NCI-H2171 (cell line): ENCODE data around the gene CUZD1.
A peak's percentile ranks its signal among the peaks of the same experiment; 100 is the strongest.
"Not testable (repeated sequence)": the region's sequence is repeated elsewhere in the genome, so short reads cannot be mapped to it uniquely, and the experiment has no call there.

Experiments used
- DNase-seq: peaks from one replicate; lab custom pipeline; 2025; lab: John Stamatoyannopoulos, UW

The CUZD1 gene

GRCh38 chr10:122845783-122846332 is at the start of gene CUZD1:
Gene CUZD1 (minus strand): TSS chr10:122845857. CDS start chr10:122845843, 14 bp downstream.
- DNase-seq = no peak

- DNase-seq = no peak
These were observed 48.7 kb upstream of the CUZD1 start for GRCh38 chr10:122894261-122894944.

GRCh38 chr10:122884166-122884565 is 38.5 kb upstream of the CUZD1 start:
- DNase-seq = no peak

GRCh38 chr10:122882766-122883165 is 37.1 kb upstream of the CUZD1 start:
- no peak for DNase-seq

- peak; percentile 88 for DNase-seq
These were observed 33.9 kb upstream of the CUZD1 start, which contains the start of gene FAM24B for GRCh38 chr10:122879339-122880273. Gene FAM24B (minus strand): TSS chr10:122879581. CDS start chr10:122850515, 29,066 bp downstream.

GRCh38 chr10:122878799-122879338 is 33.2 kb upstream of the CUZD1 start:
- DNase-seq = no peak

- DNase-seq = no peak
These were observed 31.6 kb upstream of the CUZD1 start for GRCh38 chr10:122877264-122877663.

- no peak for DNase-seq
These were observed 30.8 kb upstream of the CUZD1 start for GRCh38 chr10:122876467-122876855.

GRCh38 chr10:122875843-122876466 is 30.3 kb upstream of the CUZD1 start:
- no peak for DNase-seq

GRCh38 chr10:122871947-122872346 is 26.3 kb upstream of the CUZD1 start:
- not testable (repeated sequence) for DNase-seq

GRCh38 chr10:122868768-122869167 is 23.1 kb upstream of the CUZD1 start:
- DNase-seq = not testable (repeated sequence)

GRCh38 chr10:122866757-122867482 is 21.3 kb upstream of the CUZD1 start:
- not testable (repeated sequence) for DNase-seq

GRCh38 chr10:122864901-122865300 is 19.2 kb upstream of the CUZD1 start:
- no peak for DNase-seq

- DNase-seq = no peak
These were observed 18.5 kb upstream of the CUZD1 start for GRCh38 chr10:122864194-122864592.

GRCh38 chr10:122863216-122864193 is 17.8 kb upstream of the CUZD1 start:
- no peak for DNase-seq

GRCh38 chr10:122861711-122862161 is 16.1 kb upstream of the CUZD1 start:
- no peak for DNase-seq

GRCh38 chr10:122859527-122859926 is 13.9 kb upstream of the CUZD1 start:
- no peak for DNase-seq

- DNase-seq = not testable (repeated sequence)
These were observed 12.4 kb upstream of the CUZD1 start for GRCh38 chr10:122858042-122858441.

GRCh38 chr10:122856902-122857301 is 11.2 kb upstream of the CUZD1 start:
- no peak for DNase-seq

GRCh38 chr10:122855745-122856144 is 10.1 kb upstream of the CUZD1 start:
- no peak for DNase-seq
